Measurements from ENCODE around the gene ROBO4.

ROBO4 gene

DNA sequence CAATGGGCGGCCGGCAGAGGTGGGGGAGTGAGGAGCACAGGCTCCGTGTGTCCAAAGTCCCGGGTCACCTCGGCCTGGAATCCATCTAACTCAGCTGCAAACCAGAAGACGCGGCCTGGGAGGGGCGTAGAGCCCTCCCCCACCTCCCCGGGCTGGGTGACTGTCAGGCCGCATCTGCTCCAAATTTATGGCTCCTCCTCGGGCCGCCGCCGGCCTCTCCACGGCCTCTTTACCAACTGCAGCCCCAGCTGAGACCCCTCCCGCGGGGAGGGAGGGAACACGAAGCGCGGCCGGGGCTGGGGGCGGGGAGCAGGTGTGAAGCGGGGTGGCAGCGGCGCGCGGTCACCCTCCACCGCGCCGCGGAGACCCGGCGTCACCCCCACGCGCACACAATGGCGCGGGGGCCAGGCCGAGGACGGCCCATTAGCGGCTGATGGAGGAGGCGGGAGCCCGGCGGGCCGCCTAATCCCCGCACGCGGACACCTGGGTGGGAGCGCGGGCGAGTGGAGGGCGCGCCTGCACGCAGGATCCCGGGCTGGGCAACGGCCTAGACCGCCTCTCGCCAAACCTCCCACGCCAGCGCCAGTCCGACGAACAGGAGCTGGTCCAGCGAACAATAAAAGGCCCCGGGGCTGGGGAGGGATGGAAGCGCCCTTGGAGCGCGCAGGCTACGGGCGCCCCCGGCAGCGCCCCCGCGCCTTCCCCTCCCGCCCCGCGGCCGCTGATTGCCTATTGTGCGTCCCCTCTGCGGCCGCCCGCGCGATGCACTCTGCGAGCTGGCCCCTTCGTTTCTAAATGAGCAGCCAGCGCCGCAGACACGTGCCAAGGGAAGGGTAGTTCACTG, 58.3 kb downstream of the ROBO4 start:
- DNase-seq = no peak

GRCh38 chr11:124838805-124839127, 58.9 kb downstream of the ROBO4 start:
- no peak for DNase-seq

GRCh38 chr11:124837491-124837856, 60.2 kb downstream of the ROBO4 start:
- no peak for DNase-seq

- DNase-seq = no peak
Observed at GRCh38 chr11:124835918-124836317, 61.7 kb downstream of the ROBO4 start.

GRCh38 chr11:124834526-124835180, 63.0 kb downstream of the ROBO4 start:
- DNase-seq = no peak

All from stimulated activated CD4-positive, alpha-beta T cell treated with anti-CD3 and anti-CD28 coated beads, Interleukin-4, amount 100 ng/mL, for 24 hours (primary cell).